GM18507 (cell line): ENCODE data around the gene PLIN5.
"Not testable (repeated sequence)": the region's sequence is repeated elsewhere in the genome, so short reads cannot be mapped to it uniquely, and the experiment has no call there.

ENCODE experiments used
- DNase-seq: peaks from one replicate; pipeline ENCODE4 v3.0.0; 2011; ENCODE audit warnings: low read depth; ENCODE audit not compliant: insufficient read length; ENCODE audit errors: extremely low spot score
- FAIRE-seq: peaks from 2 replicates; lab custom pipeline; 2011; peaks lifted over from hg19 to GRCh38; lab: Jason Lieb, UNC

Gene PLIN5

GRCh38 chr19:4548238-4548584 is 13.2 kb upstream of the PLIN5 start:
- DNase-seq (no peak), FAIRE-seq (no peak)

GRCh38 chr19:4547303-4548237 is 12.5 kb upstream of the PLIN5 start:
- DNase-seq: no peak
- no peak for FAIRE-seq

- FAIRE-seq (no peak), DNase-seq (no peak)
These were observed 9.0 kb upstream of the PLIN5 start for GRCh38 chr19:4543842-4544647.

GRCh38 chr19:4542896-4543841 is 8.1 kb upstream of the PLIN5 start:
- DNase-seq (no peak), FAIRE-seq (no peak)

GRCh38 chr19:4541806-4542145 is 6.8 kb upstream of the PLIN5 start:
- not testable (repeated sequence) for FAIRE-seq

GRCh38 chr19:4541114-4541805 is 6.2 kb upstream of the PLIN5 start:
- FAIRE-seq: no peak
- DNase-seq: no peak

More at GRCh38 chr19:4541806-4542145, 6.8 kb upstream of the PLIN5 start:
- not testable (repeated sequence) for DNase-seq

GRCh38 chr19:4539693-4540581 is 4.9 kb upstream of the PLIN5 start, which contains the start of gene LRG1:
TSS of gene LRG1 (minus strand) at chr19:4540036. CDS start at chr19:4540013, 23 bp downstream.
- FAIRE-seq: peak; percentile 84

GRCh38 chr19:4539169-4539692 is 4.2 kb upstream of the PLIN5 start:
- FAIRE-seq: no peak
- no peak for DNase-seq

More at GRCh38 chr19:4539693-4540581, 4.9 kb upstream of the PLIN5 start, which contains the start of gene LRG1:
- peak; percentile 52 for DNase-seq

GRCh38 chr19:4538601-4538954 is 3.6 kb upstream of the PLIN5 start:
- FAIRE-seq (no peak), DNase-seq (no peak)

- DNase-seq: no peak
- FAIRE-seq: no peak
These were observed 3.1 kb upstream of the PLIN5 start for GRCh38 chr19:4537953-4538600.

GRCh38 chr19:4536798-4537197 is 1.8 kb upstream of the PLIN5 start:
- DNase-seq (no peak), FAIRE-seq (no peak)

- DNase-seq (no peak), FAIRE-seq (no peak)
These were observed 1.1 kb downstream of the PLIN5 start for GRCh38 chr19:4533835-4534424.

GRCh38 chr19:4533334-4533733 is 1.7 kb downstream of the PLIN5 start:
- FAIRE-seq (no peak), DNase-seq (no peak)

GRCh38 chr19:4531562-4532165 is 3.4 kb downstream of the PLIN5 start:
- DNase-seq (no peak), FAIRE-seq (no peak)

GRCh38 chr19:4529924-4530522 is 5.0 kb downstream of the PLIN5 start:
- no peak for FAIRE-seq

GRCh38 chr19:4528843-4529242 is 6.2 kb downstream of the PLIN5 start:
- no peak for DNase-seq
- FAIRE-seq: no peak

More at GRCh38 chr19:4529924-4530522, 5.0 kb downstream of the PLIN5 start:
- no peak for DNase-seq
